A673 (cell line): ENCODE data around the gene ABCD1. TPM values are rescaled to one million over a fixed set of nuclear protein-coding genes. Genes with fewer than 3 reads are reported as not detected.

ENCODE experiments used
- BruUV-seq: library from RNA; stranded (reverse); fragments of 400-500 nt; replicated peaks from 2 replicates; lab custom pipeline; 2021; lab: Mats Ljungman, UMichigan
- CTCF ChIA-PET: fragments of 300-600 bp; sonication (Branson Sonifier 250); formaldehyde crosslinking; loops from one replicate; lab custom pipeline; 2022; ENCODE audit warnings: antibody characterized with exemption; lab: Charles Lee
- POLR2A ChIA-PET: fragments of 300-600 bp; sonication (Branson Sonifier 250); formaldehyde crosslinking; loops from one replicate; lab custom pipeline; 2022; ENCODE audit warnings: antibody characterized with exemption; ENCODE audit not compliant: low non-redundant PET; lab: Charles Lee
- DNase-seq: peaks from one replicate; pipeline ENCODE4 v3.0.0-alpha.2; 2015; ENCODE audit warnings: low spot score
- H3K27ac ChIP-seq: fragments of 200-600 bp; sonication (generic); 2 replicates; pipeline ENCODE4 v1.5.1; 2016; ENCODE audit warnings: mixed run types, low read depth, mild to moderate bottlenecking, mixed read lengths, antibody characterized with exemption, low read length; ENCODE audit not compliant: poor library complexity, severe bottlenecking
- H3K27me3 ChIP-seq: fragments of 200-600 bp; sonication (generic); replicated peaks from 2 replicates; pipeline ENCODE4 v1.6.1; 2017; ENCODE audit warnings: mixed run types, low read depth, mild to moderate bottlenecking, mixed read lengths, antibody characterized with exemption, low read length; ENCODE audit not compliant: insufficient read depth, poor library complexity
- H3K36me3 ChIP-seq: fragments of 200-600 bp; sonication (generic); 2 replicates; pipeline ENCODE4 v1.6.1; 2016; ENCODE audit warnings: mixed run types, mild to moderate bottlenecking, mixed read lengths, antibody characterized with exemption, low read length; ENCODE audit not compliant: insufficient read depth, poor library complexity, severe bottlenecking
- H3K4me1 ChIP-seq: fragments of 200-600 bp; sonication (generic); 2 replicates; pipeline ENCODE4 v1.6.1; 2017; ENCODE audit warnings: mixed run types, mild to moderate bottlenecking, mixed read lengths, antibody characterized with exemption, low read length; ENCODE audit not compliant: insufficient read depth, poor library complexity, severe bottlenecking
- H3K4me3 ChIP-seq: fragments of 200-600 bp; sonication (generic); 2 replicates; pipeline ENCODE4 v1.5.1; 2016; ENCODE audit warnings: low read depth, mixed run types, mild to moderate bottlenecking, mixed read lengths, low read length; ENCODE audit not compliant: poor library complexity, severe bottlenecking
- H3K9me3 ChIP-seq: fragments of 200-600 bp; sonication (generic); 2 replicates; pipeline ENCODE4 v1.6.1; 2016; ENCODE audit warnings: mixed run types, low read depth, mild to moderate bottlenecking, mixed read lengths, antibody characterized with exemption, low read length; ENCODE audit not compliant: poor library complexity, severe bottlenecking
- EZH2 ChIP-seq: fragments of 200-600 bp; sonication (generic); IDR thresholded peaks from 2 replicates; pipeline ENCODE4 v1.6.1; 2017; ENCODE audit warnings: borderline replicate concordance, low read depth, mild to moderate bottlenecking, mixed read lengths, antibody characterized with exemption, low read length; ENCODE audit not compliant: poor library complexity, severe bottlenecking
- intact Hi-C: fragments of 100-400 bp; cut with micrococcal nuclease; formaldehyde crosslinking; loops from one replicate; pipeline ENCODE4 v1.10.0; 2022; ENCODE audit not compliant: unreplicated experiment
- total RNA-seq: library from RNA; stranded (reverse); gene quantifications from 2 replicates; pipeline ENCODE4 v1.2.3, GENCODE V29; 2021
- TF ChIP-seq, protein P1 (sequence below): fragments of 300-800, 200-600 bp; sonication (generic); conservative IDR thresholded peaks from 2 replicates; pipeline ENCODE4 v1.5.1; 2017; ENCODE audit warnings: low read depth, mild to moderate bottlenecking, antibody characterized with exemption, low read length, moderate library complexity, mixed read lengths

Gene ABCD1
- total RNA-seq, 1 experiment from 2014 or later: 7.8 TPM

DNA sequence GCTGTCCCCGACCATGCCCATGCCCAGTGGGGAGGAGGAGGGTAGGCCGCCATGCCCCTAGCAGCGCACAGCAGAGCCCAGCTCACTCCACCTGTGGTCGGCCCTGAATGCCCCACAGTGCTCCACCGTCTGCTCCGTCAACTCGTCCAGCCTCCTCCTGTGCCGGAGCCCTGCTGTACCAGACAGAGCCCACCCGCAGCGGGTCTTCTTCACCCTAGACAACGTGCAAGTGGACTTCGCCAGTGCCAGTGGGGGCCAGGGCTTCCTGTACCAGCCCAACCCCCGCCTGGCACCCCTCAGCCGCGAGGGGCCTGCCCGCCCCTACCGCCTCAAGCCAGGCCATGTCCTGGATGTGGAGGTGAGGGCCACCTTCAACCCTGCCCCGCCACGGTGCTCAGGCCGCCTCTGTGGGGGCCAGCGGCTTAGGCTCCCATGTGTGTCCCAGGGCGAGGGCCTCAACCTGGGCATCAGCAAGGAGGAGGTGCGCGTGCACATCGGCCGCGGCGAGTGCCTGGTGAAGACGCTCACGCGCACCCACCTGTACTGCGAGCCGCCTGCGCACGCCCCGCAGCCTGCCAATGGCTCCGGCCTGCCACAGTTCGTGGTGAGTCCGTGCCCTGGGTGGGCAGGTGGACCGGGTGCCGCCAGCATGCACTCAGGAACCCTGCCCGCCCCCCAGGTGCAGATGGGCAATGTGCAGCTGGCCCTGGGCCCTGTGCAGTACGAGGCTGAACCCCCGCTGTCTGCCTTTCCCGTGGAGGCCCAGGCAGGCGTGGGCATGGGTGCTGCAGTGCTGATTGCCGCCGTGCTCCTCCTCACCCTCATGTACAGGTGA is 49.3 kb downstream of the ABCD1 start:
- intact Hi-C loops: no loop called here
- TF ChIP-seq, protein P1, sequence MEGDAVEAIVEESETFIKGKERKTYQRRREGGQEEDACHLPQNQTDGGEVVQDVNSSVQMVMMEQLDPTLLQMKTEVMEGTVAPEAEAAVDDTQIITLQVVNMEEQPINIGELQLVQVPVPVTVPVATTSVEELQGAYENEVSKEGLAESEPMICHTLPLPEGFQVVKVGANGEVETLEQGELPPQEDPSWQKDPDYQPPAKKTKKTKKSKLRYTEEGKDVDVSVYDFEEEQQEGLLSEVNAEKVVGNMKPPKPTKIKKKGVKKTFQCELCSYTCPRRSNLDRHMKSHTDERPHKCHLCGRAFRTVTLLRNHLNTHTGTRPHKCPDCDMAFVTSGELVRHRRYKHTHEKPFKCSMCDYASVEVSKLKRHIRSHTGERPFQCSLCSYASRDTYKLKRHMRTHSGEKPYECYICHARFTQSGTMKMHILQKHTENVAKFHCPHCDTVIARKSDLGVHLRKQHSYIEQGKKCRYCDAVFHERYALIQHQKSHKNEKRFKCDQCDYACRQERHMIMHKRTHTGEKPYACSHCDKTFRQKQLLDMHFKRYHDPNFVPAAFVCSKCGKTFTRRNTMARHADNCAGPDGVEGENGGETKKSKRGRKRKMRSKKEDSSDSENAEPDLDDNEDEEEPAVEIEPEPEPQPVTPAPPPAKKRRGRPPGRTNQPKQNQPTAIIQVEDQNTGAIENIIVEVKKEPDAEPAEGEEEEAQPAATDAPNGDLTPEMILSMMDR: no peak
- no peak for TF ChIP-seq EZH2
- no peak overlapping the region for H3K27ac ChIP-seq
- H3K4me3 ChIP-seq: no peak overlapping the region
- no peaks in the 10 kb centered on the region for H3K36me3 ChIP-seq
- H3K4me1 ChIP-seq: no peaks in the 10 kb centered on the region
- H3K27me3 ChIP-seq: no peaks in the 10 kb centered on the region
- no peaks in the 10 kb centered on the region for H3K9me3 ChIP-seq
- no peak for DNase-seq
- BruUV-seq: no TSS peak
- POLR2A ChIA-PET: no interaction called here
- CTCF ChIA-PET: no interaction called here

DNA sequence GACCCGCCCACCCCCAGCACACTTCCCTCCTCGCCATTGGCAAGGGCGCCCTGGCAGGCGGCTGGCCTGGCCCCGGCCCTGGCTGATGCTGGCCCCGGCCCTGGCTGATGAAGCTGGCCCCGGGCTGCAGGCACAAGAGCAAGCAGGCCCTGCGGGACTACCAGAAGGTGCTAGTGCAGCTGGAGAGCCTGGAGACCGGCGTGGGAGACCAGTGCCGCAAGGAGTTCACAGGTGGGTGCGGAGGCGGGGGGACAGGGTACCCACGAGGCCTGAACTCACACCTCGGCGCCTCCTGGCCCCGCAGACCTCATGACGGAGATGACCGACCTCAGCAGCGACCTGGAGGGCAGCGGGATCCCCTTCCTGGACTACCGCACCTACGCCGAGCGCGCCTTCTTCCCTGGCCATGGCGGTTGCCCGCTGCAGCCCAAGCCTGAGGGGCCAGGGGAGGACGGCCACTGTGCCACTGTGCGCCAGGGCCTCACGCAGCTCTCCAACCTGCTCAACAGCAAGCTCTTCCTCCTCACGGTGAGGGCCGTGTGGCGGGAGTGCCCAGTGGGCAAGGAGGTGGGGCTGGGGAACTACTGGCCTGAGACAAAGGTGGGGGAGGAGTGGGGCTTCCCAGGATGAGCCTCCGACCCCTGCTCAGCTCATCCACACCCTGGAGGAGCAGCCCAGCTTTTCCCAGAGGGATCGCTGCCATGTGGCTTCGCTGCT is 50.1 kb downstream of the ABCD1 start:
- BruUV-seq: no TSS peak
- no peak for DNase-seq
- Histone ChIP-seq H3K36me3 (no peaks in the 10 kb centered on the region), H3K27ac (no peak overlapping the region), H3K27me3 (no peaks in the 10 kb centered on the region), H3K9me3 (no peaks in the 10 kb centered on the region), H3K4me1 (no peaks in the 10 kb centered on the region), H3K4me3 (no peak overlapping the region)
- ChIA-PET POLR2A (interaction anchor here (0.6 kb wide), 1 partner anchor 596 kb away, joined by 8 read pairs; no protein-coding TSS in a partner anchor), CTCF (no interaction called here)
- TF ChIP-seq EZH2: no peak
- TF ChIP-seq, protein P1: no peak
- intact Hi-C loops: no loop called here

DNA sequence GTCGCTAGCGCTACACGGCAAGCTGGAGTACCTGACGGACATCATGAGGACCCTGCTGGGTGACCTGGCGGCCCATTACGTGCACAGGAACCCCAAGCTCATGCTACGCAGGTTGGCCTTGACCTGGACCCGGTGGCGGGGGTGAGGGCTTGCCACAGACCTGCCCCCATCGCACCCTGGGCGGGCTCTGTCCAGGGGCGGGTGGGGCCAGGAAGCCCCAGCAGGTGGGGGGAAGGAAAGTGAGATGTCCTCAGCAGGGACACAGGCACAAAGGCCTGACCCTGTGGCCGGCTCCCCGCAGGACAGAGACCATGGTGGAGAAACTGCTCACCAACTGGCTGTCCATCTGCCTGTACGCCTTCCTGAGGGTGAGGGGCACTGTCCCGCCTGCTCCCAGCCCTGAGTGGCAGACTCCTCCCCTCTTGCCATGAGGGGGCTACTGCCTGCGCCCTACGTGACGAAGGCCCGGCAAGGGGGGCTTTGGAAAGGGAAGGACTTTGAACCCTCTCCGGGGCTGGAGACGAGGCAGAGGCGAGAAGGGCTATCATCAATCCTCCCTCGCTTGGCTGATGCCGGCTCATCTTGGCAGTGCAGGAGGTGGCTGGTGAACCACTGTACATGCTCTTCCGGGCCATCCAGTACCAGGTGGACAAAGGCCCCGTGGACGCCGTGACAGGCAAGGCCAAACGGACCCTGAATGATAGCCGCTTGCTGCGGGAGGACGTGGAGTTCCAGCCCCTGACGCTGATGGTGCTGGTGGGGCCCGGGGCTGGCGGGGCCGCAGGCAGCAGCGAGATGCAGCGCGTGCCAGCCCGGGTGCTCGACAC is 50.9 kb downstream of the ABCD1 start:
- no TSS peak for BruUV-seq
- CTCF ChIA-PET: no interaction called here
- Histone ChIP-seq H3K27me3 (no peaks in the 10 kb centered on the region), H3K9me3 (no peaks in the 10 kb centered on the region), H3K27ac (no peak overlapping the region), H3K36me3 (no peaks in the 10 kb centered on the region), H3K4me3 (no peak overlapping the region), H3K4me1 (no peaks in the 10 kb centered on the region)
- TF ChIP-seq, protein P1: no peak
- TF ChIP-seq EZH2: no peak
- intact Hi-C loops: no loop called here
- no peak for DNase-seq
- POLR2A ChIA-PET: interaction anchor here (0.6 kb wide), 1 partner anchor 595 kb away, joined by 8 read pairs; no protein-coding TSS in a partner anchor
